Rectal smooth muscle tissue (tissue), 1 donor: ENCODE measurements around the gene RTL5.

Experiments used
- H3K27ac ChIP-seq: one replicate; pipeline ENCODE4 v1.7.0; 2013; ENCODE audit warnings: low read depth, low read length, inconsistent platforms
- H3K27me3 ChIP-seq: one replicate; pipeline ENCODE4 v1.7.0; 2013; ENCODE audit warnings: low read length; ENCODE audit not compliant: control insufficient read depth, insufficient read depth
- H3K36me3 ChIP-seq: one replicate; pipeline ENCODE4 v1.7.0; 2013; ENCODE audit warnings: low read length; ENCODE audit not compliant: control insufficient read depth, insufficient read depth
- H3K4me1 ChIP-seq: one replicate; pipeline ENCODE4 v1.7.0; 2013; ENCODE audit warnings: low read length; ENCODE audit not compliant: control insufficient read depth, insufficient read depth
- H3K4me3 ChIP-seq: one replicate; pipeline ENCODE4 v1.7.0; 2013; ENCODE audit warnings: low read length
- H3K9ac ChIP-seq: one replicate; pipeline ENCODE4 v1.7.0; 2013; ENCODE audit warnings: low read length

The RTL5 gene

DNA sequence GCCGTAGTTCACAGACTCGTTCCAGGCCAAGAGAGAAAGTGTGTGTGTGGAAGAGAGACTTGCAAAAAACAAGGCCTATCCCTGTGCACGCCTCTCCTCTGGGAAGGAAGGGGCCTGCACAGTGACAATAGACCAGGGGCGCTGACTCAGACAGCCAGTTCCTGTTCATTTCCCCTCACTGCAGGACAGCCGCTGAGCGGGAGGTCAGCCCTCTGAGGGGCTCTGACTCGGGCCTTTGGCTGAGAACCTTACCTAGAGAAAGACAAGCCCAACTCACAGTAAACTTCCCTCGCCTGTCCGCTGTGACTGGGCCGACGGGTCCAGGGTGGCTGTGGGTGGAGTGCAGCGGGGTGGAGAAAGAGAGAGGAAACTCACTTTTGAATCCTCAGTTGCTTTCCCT is 52.1 kb downstream of the RTL5 start:
- Histone ChIP-seq H3K9ac (no peak overlapping the region), H3K4me1 (no peaks in the 10 kb centered on the region), H3K27me3 (no peaks in the 10 kb centered on the region), H3K27ac (no peak overlapping the region), H3K4me3 (no peak overlapping the region), H3K36me3 (no peaks in the 10 kb centered on the region)

DNA sequence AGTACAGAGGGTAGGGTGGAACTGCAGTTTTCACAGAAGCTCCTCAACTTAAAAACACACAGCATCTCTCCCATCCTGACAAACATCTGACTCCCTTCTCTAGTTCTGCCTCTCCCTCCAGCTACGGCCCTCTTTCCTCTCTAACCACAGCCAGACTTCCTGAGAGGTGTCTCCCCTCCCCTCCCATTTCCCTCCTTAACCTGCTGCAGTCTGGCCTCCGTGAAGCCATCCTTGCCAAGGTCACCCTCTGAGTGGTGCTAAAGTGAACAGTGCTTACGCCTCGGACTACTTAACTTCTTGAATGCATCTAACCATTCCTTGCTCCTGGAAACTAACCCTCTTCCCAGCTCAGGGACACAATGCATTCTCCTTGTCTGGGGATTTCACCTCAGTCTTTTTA is 53.3 kb downstream of the RTL5 start:
- Histone ChIP-seq H3K4me3 (no peak overlapping the region), H3K27ac (no peak overlapping the region), H3K9ac (no peak overlapping the region), H3K4me1 (no peaks in the 10 kb centered on the region), H3K27me3 (no peaks in the 10 kb centered on the region), H3K36me3 (no peaks in the 10 kb centered on the region)
